ENCODE data around the gene RIMKLB. TPM values are rescaled to one million over a fixed set of nuclear protein-coding genes. Genes with fewer than 3 reads are reported as not detected.
"Not testable (repeated sequence)": the region's sequence is repeated elsewhere in the genome, so short reads cannot be mapped to it uniquely, and the experiment has no call there.

The RIMKLB gene
- total RNA-seq, 1 donor from 2014 or later: 42.6 TPM

DNA sequence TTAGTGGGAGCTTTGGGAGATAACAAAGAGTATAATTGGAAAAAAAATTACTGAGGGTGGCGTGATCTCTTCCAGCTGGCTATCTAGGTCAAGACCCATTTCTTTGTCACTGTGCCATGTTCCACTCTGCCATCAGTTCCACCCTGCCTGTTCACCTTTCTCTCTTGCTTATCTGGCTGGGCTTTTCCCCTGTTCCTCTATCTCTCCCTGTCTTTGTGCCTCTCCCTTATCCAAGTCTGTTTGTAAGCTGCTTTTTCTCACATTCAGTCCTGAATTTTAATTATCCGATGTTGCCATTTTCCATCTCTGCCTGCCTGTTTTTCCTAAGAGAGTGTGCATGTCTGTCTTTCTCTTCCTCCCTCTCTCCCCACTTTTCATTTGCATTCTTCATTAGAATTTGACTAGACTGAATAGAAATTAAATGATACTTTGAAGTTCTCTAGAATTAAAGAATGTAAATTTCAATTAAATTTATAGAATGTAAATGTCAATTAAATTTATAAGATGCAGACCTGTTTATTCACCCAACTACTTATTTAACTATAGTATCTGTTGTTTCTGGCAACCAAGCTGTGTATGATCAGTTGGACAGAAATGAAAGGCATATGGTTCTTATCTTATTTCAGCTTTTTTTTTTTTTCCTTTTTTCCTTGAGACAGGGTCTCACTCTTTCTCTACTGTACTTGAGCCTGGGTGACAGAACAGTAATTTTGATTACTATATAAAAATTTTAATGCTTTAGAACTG is 83.8 kb downstream of the RIMKLB start:
- DNase-seq (ENCODE audit: low read depth) (no peak), FAIRE-seq (no peak)
- TF ChIP-seq, protein P1, sequence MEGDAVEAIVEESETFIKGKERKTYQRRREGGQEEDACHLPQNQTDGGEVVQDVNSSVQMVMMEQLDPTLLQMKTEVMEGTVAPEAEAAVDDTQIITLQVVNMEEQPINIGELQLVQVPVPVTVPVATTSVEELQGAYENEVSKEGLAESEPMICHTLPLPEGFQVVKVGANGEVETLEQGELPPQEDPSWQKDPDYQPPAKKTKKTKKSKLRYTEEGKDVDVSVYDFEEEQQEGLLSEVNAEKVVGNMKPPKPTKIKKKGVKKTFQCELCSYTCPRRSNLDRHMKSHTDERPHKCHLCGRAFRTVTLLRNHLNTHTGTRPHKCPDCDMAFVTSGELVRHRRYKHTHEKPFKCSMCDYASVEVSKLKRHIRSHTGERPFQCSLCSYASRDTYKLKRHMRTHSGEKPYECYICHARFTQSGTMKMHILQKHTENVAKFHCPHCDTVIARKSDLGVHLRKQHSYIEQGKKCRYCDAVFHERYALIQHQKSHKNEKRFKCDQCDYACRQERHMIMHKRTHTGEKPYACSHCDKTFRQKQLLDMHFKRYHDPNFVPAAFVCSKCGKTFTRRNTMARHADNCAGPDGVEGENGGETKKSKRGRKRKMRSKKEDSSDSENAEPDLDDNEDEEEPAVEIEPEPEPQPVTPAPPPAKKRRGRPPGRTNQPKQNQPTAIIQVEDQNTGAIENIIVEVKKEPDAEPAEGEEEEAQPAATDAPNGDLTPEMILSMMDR (IDR thresholded peaks at IDR 0.05; ENCODE audit: insufficient read depth, low read length, severe bottlenecking): no peak
- Histone ChIP-seq H3K4me3 (ENCODE audit: low read depth, low read length) (no peak overlapping the region), H3K27me3 (ENCODE audit: control insufficient read depth, insufficient read depth, low read length) (no peaks in the 10 kb centered on the region), H3K36me3 (ENCODE audit: control insufficient read depth, insufficient read depth, low read length) (no peaks in the 10 kb centered on the region)

DNA sequence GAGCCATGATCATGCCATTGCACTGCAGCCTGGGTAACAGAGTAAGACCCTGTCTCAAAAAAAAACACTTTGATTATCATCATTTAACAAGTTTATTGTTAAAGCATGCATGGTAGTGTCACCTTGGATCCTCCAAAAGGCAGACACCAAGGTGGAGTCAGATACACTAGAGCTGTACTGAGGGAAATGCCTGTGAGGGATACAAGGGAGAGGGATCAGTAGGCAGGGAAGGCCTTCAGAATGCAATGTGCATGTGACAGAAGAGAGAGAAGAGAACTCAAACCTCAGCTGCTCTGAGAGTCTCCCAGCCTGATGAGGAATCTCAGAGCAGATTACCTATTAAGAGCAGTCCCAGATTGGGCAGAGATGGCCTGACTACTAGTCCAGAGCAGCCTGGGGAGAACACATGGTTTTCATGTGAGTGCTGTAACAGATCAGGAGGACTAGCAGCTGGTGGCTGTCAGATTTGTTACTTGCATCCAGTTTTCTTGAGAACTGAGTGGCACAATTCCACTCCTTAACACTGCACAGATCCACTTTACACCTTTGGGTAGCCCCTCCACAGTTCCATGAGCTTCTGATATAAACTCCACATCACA is 86.6 kb downstream of the RIMKLB start:
- DNase-seq (ENCODE audit: low read depth): no peak
- no peak overlapping the region for H3K4me3 ChIP-seq (ENCODE audit: low read depth, low read length)
- TF ChIP-seq, protein P1 (IDR thresholded peaks at IDR 0.05; ENCODE audit: insufficient read depth, low read length, severe bottlenecking): no peak
- no peaks in the 10 kb centered on the region for H3K36me3 ChIP-seq (ENCODE audit: control insufficient read depth, insufficient read depth, low read length)
- H3K27me3 ChIP-seq (ENCODE audit: control insufficient read depth, insufficient read depth, low read length): no peaks in the 10 kb centered on the region
- no peak for FAIRE-seq

DNA sequence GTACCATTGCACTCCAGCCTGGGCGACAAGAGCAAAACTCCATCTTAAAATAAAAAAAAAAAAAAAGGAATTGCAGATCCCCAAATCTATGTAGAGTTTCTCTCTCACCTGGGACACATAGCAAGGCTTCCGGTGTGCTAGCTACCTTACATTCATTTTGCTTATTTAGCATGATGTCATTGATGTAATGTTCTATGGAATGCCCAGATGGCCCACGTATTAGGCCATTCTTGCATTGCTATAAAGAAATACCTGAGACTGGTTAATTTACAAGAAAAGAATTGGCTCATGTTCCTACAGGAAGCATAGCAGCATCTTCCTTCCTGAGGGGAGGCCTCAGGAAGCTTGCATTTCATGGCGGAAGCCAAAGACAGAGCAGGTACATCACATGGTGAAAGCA is 87.7 kb downstream of the RIMKLB start:
- DNase-seq (ENCODE audit: low read depth) (no peak), FAIRE-seq (no peak)
- no peaks in the 10 kb centered on the region for H3K36me3 ChIP-seq (ENCODE audit: control insufficient read depth, insufficient read depth, low read length)
- TF ChIP-seq, protein P1 (IDR thresholded peaks at IDR 0.05; ENCODE audit: insufficient read depth, low read length, severe bottlenecking): no peak
- H3K4me3 ChIP-seq (ENCODE audit: low read depth, low read length): no peak overlapping the region
- no peaks in the 10 kb centered on the region for H3K27me3 ChIP-seq (ENCODE audit: control insufficient read depth, insufficient read depth, low read length)

DNA sequence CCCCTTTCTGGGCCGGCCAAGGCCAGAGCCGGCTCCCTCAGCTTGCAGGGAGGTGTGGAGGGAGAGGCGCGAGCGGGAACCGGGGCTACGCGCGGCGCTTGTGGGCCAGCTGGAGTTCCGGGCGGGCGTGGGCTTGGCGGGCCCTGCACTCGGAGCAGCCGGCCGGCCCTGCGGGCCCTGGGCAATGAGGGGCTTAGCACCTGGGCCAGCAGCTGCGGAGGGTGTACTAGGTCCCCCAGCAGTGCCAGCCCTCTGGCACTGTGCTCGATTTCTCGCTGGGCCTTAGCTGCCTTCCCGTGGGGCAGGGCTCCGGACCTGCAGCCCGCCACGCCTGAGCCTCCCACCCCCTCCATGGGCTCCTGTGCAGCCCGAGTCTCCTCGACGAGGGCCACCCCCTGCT is 89.4 kb downstream of the RIMKLB start:
- FAIRE-seq: not testable (repeated sequence)

DNA sequence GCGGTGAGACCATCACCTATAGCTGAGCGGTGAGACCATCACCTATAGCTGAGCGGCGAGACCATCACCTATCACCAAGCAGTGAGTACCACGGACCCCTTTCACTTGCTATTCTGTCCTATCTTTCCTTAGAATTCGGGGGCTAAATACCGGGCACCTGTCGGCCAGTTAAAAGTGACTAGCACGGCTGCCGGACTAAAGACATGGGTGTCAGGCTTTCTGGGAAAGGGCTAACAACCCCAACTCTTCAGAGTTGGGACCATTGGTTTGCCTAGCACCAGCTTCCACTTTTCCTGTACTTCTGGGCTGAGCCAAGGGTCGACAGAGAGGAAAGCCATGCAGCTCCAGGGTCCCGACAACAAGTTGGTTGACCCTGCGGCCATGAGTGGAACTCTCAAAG is 90.9 kb downstream of the RIMKLB start:
- FAIRE-seq; H3K36me3 ChIP-seq (ENCODE audit: control insufficient read depth, insufficient read depth, low read length); H3K27me3 ChIP-seq (ENCODE audit: control insufficient read depth, insufficient read depth, low read length); H3K4me3 ChIP-seq (ENCODE audit: low read depth, low read length); DNase-seq (ENCODE audit: low read depth): not testable (repeated sequence)

More for the DNA sequence above, 89.4 kb downstream of the RIMKLB start:
- H3K36me3 ChIP-seq (ENCODE audit: control insufficient read depth, insufficient read depth, low read length); DNase-seq (ENCODE audit: low read depth); H3K4me3 ChIP-seq (ENCODE audit: low read depth, low read length); H3K27me3 ChIP-seq (ENCODE audit: control insufficient read depth, insufficient read depth, low read length): not testable (repeated sequence)

DNA sequence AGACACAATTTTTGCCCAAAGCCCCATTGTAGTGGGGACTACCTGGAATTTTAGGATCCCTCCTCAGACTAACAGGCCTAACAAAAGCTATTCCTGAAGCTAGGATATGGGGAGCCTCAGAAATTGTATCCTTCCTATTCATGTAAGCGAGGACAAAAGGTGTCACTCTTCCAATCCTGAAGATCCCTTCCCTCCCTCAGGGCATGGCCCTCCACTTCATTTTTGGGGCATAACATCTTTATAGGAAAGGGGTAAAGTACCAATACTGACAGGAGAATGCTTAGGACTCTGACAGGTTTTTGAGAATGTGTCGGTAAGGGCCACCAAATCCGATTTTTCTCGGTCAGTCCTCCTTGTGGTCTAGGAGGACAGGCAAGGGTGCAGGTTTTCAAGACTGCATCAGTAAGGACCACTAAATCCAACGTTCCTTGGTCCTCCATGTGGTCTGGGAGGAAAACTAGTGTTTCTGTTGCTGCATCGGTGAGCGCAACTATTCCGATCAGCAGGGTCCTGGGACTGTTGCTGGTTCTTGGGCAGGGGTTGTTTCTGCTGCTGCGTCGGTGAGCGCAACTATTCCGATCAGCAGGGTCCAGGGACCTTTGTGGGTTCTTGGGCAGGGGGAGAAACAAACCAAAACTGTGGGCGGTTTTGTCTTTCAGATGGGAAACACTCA is 91.7 kb downstream of the RIMKLB start:
- not testable (repeated sequence) for H3K4me3 ChIP-seq (ENCODE audit: low read depth, low read length); FAIRE-seq; DNase-seq (ENCODE audit: low read depth); H3K27me3 ChIP-seq (ENCODE audit: control insufficient read depth, insufficient read depth, low read length); H3K36me3 ChIP-seq (ENCODE audit: control insufficient read depth, insufficient read depth, low read length)

DNA sequence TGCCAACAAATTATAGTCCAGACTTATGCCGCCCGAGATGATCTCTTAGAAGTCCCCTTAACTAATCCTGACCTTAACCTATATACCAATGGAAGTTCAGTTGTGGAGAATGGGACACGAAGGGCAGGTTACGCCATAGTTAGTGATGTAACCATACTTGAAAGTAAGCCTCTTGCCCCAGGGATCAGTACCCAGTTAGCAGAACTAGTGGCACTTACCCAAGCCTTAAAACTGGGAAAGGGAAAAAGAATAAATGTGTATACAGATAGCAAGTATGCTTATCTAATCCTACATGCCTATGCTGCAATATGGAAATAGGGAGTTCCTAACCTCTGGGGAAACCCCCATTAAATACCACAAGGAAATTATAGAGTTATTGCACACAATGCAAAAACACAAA is 95.4 kb downstream of the RIMKLB start:
- not testable (repeated sequence) for H3K4me3 ChIP-seq (ENCODE audit: low read depth, low read length); FAIRE-seq; H3K27me3 ChIP-seq (ENCODE audit: control insufficient read depth, insufficient read depth, low read length); H3K36me3 ChIP-seq (ENCODE audit: control insufficient read depth, insufficient read depth, low read length); DNase-seq (ENCODE audit: low read depth)

DNA sequence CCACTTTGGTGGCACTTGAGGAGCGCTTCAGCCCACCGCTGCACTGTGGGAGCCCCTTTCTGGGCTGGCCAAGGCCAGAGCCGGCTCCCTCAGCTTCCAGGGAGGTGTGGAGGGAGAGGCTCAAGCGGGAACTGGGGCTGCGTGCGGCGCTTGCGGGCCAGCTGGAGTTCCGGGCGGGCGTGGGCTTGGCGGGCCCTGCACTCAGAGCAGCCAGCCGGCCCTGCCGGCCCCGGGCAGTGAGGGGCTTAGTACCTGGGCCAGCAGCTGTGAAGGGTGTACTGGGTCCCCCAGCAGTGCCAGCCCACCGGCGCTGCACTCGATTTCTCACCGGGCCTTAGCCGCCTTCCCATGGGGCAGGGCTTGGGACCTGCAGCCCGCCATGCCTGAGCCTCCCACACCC is 96.8 kb downstream of the RIMKLB start:
- H3K4me3 ChIP-seq (ENCODE audit: low read depth, low read length); H3K27me3 ChIP-seq (ENCODE audit: control insufficient read depth, insufficient read depth, low read length); FAIRE-seq; DNase-seq (ENCODE audit: low read depth); H3K36me3 ChIP-seq (ENCODE audit: control insufficient read depth, insufficient read depth, low read length): not testable (repeated sequence)
